ENCODE measurements around the gene SPRR1A. TPM values are rescaled to one million over a fixed set of nuclear protein-coding genes. Genes with fewer than 3 reads are reported as not detected.

Gene SPRR1A
- total and polyA plus RNA-seq, 10 donors: not detected

DNA sequence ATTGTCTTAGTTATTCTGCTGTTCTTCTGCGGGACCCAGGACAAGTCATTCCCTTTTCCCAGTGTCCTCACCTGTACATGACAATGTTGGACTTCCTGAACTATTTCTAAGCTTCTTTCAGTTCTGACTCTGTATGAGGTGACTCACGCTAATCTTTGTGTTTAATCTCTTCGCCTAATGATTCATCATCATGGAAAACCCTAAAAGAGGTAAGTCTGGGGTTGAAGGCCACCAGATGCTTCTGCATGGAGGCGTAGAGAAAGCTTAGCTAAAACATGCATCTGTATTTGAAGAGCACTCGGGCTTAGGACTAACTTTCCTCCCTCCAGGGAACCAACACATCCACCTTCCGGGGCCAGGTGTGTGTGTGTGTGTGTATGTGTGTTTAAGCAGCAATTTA is 29.4 kb upstream of the SPRR1A start:
- WGBS, 5 donors: 69 to 88% (median 83%) methylated on average over 6 of the region's 6 CpGs
- Histone ChIP-seq H3K36me3 (no peaks in the 10 kb centered on the region), H3K27ac (no peak overlapping the region), H3K9me3 (no peaks in the 10 kb centered on the region), H3K4me1 (no peaks in the 10 kb centered on the region), H3K4me3 (no peak overlapping the region), H3K27me3 (replicated peaks in 1 of 7) (peaks cover 0 to 4% (median 0%) of the 10 kb centered on the region in 7 donors)
- intact Hi-C loops (cut with DNase I; ENCODE audit: low total_unique reads): no loop called here
- no peak for DNase-seq
- TF ChIP-seq, protein P1, sequence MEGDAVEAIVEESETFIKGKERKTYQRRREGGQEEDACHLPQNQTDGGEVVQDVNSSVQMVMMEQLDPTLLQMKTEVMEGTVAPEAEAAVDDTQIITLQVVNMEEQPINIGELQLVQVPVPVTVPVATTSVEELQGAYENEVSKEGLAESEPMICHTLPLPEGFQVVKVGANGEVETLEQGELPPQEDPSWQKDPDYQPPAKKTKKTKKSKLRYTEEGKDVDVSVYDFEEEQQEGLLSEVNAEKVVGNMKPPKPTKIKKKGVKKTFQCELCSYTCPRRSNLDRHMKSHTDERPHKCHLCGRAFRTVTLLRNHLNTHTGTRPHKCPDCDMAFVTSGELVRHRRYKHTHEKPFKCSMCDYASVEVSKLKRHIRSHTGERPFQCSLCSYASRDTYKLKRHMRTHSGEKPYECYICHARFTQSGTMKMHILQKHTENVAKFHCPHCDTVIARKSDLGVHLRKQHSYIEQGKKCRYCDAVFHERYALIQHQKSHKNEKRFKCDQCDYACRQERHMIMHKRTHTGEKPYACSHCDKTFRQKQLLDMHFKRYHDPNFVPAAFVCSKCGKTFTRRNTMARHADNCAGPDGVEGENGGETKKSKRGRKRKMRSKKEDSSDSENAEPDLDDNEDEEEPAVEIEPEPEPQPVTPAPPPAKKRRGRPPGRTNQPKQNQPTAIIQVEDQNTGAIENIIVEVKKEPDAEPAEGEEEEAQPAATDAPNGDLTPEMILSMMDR (IDR thresholded peaks at IDR 0.05 in 8 of 11, conservative IDR thresholded peaks at IDR 0.05 in 3 of 11): no peak
- no peak for TF ChIP-seq POLR2A (IDR thresholded peaks at IDR 0.05)
- no peak for TF ChIP-seq POLR2AphosphoS5 (IDR thresholded peaks at IDR 0.05)

DNA sequence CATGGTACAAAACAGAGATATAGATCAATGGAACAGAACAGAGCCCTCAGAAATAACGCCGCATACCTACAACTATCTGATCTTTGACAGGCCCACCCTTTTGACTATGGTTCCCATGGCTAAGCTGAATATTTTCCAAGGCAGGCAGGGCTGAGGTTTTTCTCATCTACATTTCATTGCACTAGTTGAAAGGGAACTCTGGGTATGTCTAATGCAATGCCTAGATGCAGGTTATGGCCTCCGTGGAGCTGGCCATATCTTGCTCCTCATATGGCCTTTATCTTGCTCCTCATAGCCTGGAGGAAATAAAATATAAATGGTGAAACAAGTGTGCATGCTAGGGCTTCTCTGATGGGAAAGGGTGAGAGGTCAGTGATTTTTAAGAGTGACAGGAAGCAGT is 26.3 kb upstream of the SPRR1A start:
- H3K36me3 ChIP-seq: no peaks in the 10 kb centered on the region
- WGBS, 5 donors: 79 to 87% (median 82%) methylated on average over 3 of the region's 3 CpGs
- no peaks in the 10 kb centered on the region for H3K4me1 ChIP-seq
- peaks cover 0 to 20% (median 0%) of the 10 kb centered on the region in 7 donors for H3K27me3 ChIP-seq (replicated peaks in 1 of 7)
- no peaks in the 10 kb centered on the region for H3K9me3 ChIP-seq
- H3K27ac ChIP-seq: no peak overlapping the region
- DNase-seq: no peak
- TF ChIP-seq POLR2AphosphoS5 (IDR thresholded peaks at IDR 0.05) (no peak), POLR2A (IDR thresholded peaks at IDR 0.05) (no peak)
- TF ChIP-seq, protein P1 (IDR thresholded peaks at IDR 0.05 in 8 of 11, conservative IDR thresholded peaks at IDR 0.05 in 3 of 11): no peak
- intact Hi-C loops (cut with DNase I; ENCODE audit: low total_unique reads): no loop called here
- no peak overlapping the region for H3K4me3 ChIP-seq

DNA sequence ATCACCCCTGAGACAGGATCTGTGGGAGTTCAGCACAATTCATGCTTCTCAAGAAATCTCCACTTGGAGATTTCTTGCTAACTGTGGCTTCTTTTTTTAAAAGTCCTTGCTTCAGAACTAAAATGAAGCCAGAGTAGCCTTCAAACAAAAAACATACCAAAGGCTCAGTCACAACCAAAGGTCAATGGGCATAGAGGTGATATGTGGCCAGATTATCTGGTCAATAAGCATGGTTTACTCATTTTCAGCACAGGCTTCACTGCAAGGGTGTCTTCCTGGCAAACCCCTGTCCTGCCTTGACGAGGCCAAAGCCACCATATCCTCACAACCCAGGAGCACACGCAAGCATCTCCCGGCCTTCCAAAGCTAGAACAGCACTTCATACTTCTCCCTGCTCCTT is 24.6 kb upstream of the SPRR1A start:
- WGBS, 5 donors: 74 to 83% (median 79%) methylated on average over 3 of the region's 3 CpGs
- H3K9me3 ChIP-seq: no peaks in the 10 kb centered on the region
- no peak for DNase-seq
- H3K4me3 ChIP-seq: no peak overlapping the region
- intact Hi-C loops (cut with DNase I; ENCODE audit: low total_unique reads): no loop called here
- peaks cover 0 to 16% (median 0%) of the 10 kb centered on the region in 7 donors for H3K27me3 ChIP-seq (replicated peaks in 1 of 7)
- TF ChIP-seq, protein P1 (IDR thresholded peaks at IDR 0.05 in 8 of 11, conservative IDR thresholded peaks at IDR 0.05 in 3 of 11): no peak
- no peak for TF ChIP-seq POLR2AphosphoS5 (IDR thresholded peaks at IDR 0.05)
- no peak for TF ChIP-seq POLR2A (IDR thresholded peaks at IDR 0.05)
- H3K4me1 ChIP-seq: no peaks in the 10 kb centered on the region
- no peak overlapping the region for H3K27ac ChIP-seq
- no peaks in the 10 kb centered on the region for H3K36me3 ChIP-seq

DNA sequence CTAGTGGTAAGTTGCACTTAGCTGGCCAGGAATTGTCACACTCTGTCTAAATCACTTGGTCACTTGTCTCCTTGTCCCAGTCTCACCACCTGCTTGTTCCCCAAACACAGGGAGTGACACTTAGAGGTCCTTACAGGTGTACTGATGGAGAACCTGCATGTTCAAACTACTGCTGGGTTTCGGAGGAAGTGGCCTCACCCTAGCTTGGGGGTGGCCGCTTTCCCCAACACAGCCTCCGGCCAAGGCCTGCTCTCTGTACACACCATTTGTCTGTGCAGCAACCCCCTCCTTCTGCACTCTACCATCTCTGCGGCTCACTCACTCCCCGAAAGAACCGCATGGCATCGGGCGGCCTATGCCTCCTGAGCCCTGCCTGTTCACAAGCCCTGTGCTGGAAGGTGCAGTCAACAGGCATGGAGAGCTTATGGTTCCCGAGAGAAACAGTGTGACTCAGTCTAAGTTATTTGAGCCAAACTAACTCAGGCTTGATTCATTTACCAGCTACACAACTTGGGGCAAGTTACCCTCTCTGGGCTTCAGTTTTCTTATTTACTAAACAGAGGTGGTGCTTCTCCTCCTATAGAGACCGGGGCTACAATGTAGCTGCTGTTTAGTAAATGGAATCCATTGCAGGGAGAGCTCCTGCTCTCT is 24.0 kb upstream of the SPRR1A start:
- Histone ChIP-seq H3K4me1 (no peaks in the 10 kb centered on the region), H3K4me3 (no peak overlapping the region), H3K9me3 (no peaks in the 10 kb centered on the region), H3K27me3 (replicated peaks in 1 of 7) (peaks cover 0 to 16% (median 0%) of the 10 kb centered on the region in 7 donors), H3K36me3 (no peaks in the 10 kb centered on the region), H3K27ac (no peak overlapping the region)
- TF ChIP-seq, protein P1 (IDR thresholded peaks at IDR 0.05 in 8 of 11, conservative IDR thresholded peaks at IDR 0.05 in 3 of 11): no peak
- TF ChIP-seq POLR2A (IDR thresholded peaks at IDR 0.05): no peak
- TF ChIP-seq POLR2AphosphoS5 (IDR thresholded peaks at IDR 0.05): no peak
- 91 to 94% (median 93%) methylated on average over 10 of the region's 10 CpGs for WGBS, 5 donors
- no peak for DNase-seq
- intact Hi-C loops (cut with DNase I; ENCODE audit: low total_unique reads): no loop called here

All from spleen (tissue), 11 donors.